Measurements from ENCODE around the gene SLC16A2. TPM values are rescaled to one million over a fixed set of nuclear protein-coding genes. Genes with fewer than 3 reads are reported as not detected.

The SLC16A2 gene
- total RNA-seq (ENCODE audit: unreplicated experiment) = 32.4 TPM
- long read RNA-seq, partial matches to known transcripts = 0 of 3 reads
- long read RNA-seq, other reads (novel, unspliced or antisense) = 3 of 3 reads

DNA sequence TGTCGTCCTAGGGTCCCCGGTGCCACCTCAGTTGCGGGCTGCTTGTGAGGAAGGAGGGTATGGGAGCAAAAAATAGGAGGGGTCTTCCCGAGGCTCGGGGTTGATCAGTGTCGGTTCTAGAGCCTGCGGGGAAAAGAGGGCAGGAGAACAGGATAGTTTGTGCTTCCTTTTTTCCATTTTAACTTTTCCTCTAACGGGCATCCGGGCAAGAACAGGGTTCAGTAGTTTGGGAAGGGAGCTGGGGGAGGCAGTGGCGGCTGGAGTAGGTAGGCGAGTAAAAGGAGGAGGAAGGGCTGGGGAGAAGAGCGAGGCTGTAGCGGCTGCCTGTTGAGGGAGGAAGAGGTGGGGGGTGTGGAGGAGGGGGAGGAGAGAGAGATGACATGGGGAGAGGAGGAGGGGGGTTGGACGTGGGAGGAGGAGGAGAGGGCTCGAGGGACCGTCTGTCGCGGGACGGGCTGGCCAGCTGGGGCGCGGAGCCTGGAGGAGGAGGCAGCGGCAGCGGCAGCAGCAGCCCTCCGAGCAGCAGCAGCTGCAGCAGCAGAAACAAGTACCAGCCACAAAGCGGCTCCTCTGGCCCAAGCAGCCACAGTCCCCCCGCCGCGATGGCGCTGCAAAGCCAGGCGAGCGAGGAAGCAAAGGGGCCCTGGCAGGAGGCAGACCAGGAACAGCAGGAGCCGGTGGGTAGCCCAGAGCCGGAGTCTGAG, at the start of gene SLC16A2:
TSS of gene SLC16A2 (plus strand) at position 458 of the 704 bp plus-strand sequence. CDS start at position 603, 145 bp downstream.
- Mint-ChIP-seq H3K4me1 (ENCODE audit: unreplicated experiment) (no peaks in the 10 kb centered on the region), H3K4me3 (ENCODE audit: unreplicated experiment) (peak within 1 kb of the TSS; percentile 89), H3K27ac (ENCODE audit: unreplicated experiment) (peak within 1 kb of the TSS; percentile 24), H3K27me3 (ENCODE audit: unreplicated experiment) (no peaks in the 10 kb centered on the region), H3K9me3 (ENCODE audit: unreplicated experiment) (no peaks in the 10 kb centered on the region), H3K36me3 (ENCODE audit: low read depth, unreplicated experiment) (no peaks in the 10 kb centered on the region)
- DNase-seq (ENCODE audit: low spot score) = peak; percentile 52
- TF ChIP-seq, protein P1, sequence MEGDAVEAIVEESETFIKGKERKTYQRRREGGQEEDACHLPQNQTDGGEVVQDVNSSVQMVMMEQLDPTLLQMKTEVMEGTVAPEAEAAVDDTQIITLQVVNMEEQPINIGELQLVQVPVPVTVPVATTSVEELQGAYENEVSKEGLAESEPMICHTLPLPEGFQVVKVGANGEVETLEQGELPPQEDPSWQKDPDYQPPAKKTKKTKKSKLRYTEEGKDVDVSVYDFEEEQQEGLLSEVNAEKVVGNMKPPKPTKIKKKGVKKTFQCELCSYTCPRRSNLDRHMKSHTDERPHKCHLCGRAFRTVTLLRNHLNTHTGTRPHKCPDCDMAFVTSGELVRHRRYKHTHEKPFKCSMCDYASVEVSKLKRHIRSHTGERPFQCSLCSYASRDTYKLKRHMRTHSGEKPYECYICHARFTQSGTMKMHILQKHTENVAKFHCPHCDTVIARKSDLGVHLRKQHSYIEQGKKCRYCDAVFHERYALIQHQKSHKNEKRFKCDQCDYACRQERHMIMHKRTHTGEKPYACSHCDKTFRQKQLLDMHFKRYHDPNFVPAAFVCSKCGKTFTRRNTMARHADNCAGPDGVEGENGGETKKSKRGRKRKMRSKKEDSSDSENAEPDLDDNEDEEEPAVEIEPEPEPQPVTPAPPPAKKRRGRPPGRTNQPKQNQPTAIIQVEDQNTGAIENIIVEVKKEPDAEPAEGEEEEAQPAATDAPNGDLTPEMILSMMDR (IDR thresholded peaks at IDR 0.05; ENCODE audit: unreplicated experiment) = no peak

DNA sequence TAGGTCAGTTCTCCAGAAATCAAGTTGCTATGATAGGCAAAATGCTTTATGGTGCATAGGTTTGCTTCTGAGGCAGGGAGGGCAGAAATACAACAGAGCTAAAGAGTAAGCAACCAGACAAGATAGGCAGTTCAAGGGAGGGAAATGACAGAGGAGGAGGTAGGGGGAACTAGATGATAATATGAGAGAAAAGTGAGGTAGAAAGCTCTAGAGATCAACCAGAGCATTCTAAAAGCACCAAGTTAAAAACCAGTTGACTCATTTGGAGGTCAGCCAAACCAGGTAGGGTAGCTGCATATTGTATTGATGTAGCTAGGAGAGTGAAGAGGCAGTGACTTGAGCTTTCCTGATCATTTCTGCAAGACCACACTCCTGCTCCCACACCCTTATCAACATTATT, 49.0 kb upstream of the SLC16A2 start:
- no peaks in the 10 kb centered on the region for H3K4me1 Mint-ChIP-seq (ENCODE audit: unreplicated experiment)
- H3K9me3 Mint-ChIP-seq (ENCODE audit: unreplicated experiment) = no peaks in the 10 kb centered on the region
- H3K27ac Mint-ChIP-seq (ENCODE audit: unreplicated experiment) = no peak overlapping the region
- no peak for DNase-seq (ENCODE audit: low spot score)
- H3K4me3 Mint-ChIP-seq (ENCODE audit: unreplicated experiment) = no peak overlapping the region
- H3K36me3 Mint-ChIP-seq (ENCODE audit: low read depth, unreplicated experiment) = no peaks in the 10 kb centered on the region
- H3K27me3 Mint-ChIP-seq (ENCODE audit: unreplicated experiment) = no peaks in the 10 kb centered on the region
- TF ChIP-seq, protein P1 (IDR thresholded peaks at IDR 0.05; ENCODE audit: unreplicated experiment) = no peak

DNA sequence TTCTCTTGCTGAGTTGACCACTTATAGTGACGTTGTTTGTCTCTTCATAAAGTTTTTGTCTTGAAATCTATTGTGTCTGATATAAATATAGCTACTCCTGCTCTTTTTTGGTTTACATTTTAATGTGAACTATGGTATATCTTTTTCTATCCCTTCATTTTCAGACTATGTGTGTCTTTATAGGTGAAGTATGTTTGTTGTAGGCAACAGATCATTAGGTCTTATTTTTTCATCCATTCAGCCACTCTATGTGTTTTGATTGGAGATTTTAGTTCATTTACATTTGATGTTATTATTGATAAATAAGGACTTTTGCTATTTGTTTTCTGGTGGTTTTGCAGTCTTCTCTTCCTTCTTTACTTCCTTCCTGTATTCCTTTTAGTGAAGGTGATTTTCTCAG, 44.0 kb upstream of the SLC16A2 start:
- DNase-seq (ENCODE audit: low spot score) = no peak
- Mint-ChIP-seq H3K27ac (ENCODE audit: unreplicated experiment) (no peak overlapping the region), H3K27me3 (ENCODE audit: unreplicated experiment) (no peaks in the 10 kb centered on the region), H3K4me3 (ENCODE audit: unreplicated experiment) (no peak overlapping the region), H3K4me1 (ENCODE audit: unreplicated experiment) (no peaks in the 10 kb centered on the region), H3K36me3 (ENCODE audit: low read depth, unreplicated experiment) (no peaks in the 10 kb centered on the region), H3K9me3 (ENCODE audit: unreplicated experiment) (no peaks in the 10 kb centered on the region)
- TF ChIP-seq, protein P1 (IDR thresholded peaks at IDR 0.05; ENCODE audit: unreplicated experiment) = no peak

DNA sequence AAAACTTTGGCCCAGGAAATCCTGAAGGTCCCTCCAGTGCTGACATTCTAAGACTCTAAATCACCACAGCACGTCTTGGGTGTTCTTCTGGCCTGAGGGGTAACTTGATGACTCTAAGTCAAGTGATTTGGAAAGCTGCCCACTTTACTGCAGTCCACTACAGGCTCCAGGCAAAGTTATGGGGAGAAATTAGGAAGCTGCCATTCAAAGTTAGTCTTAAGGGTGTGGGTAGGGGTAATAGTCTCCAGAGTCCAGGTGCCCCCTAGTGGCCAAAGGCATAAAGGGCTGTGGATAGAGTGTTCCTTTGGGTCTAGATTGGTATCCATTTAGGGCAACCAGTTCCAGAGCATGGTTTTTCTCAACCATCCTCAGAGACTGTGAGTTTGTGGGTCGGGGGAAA, 38.7 kb upstream of the SLC16A2 start:
- Mint-ChIP-seq H3K9me3 (ENCODE audit: unreplicated experiment) (no peaks in the 10 kb centered on the region), H3K36me3 (ENCODE audit: low read depth, unreplicated experiment) (no peaks in the 10 kb centered on the region), H3K4me1 (ENCODE audit: unreplicated experiment) (peaks cover 4% of the 10 kb centered on the region), H3K27me3 (ENCODE audit: unreplicated experiment) (no peaks in the 10 kb centered on the region), H3K27ac (ENCODE audit: unreplicated experiment) (no peak overlapping the region), H3K4me3 (ENCODE audit: unreplicated experiment) (no peak overlapping the region)
- TF ChIP-seq, protein P1 (IDR thresholded peaks at IDR 0.05; ENCODE audit: unreplicated experiment) = peak; percentile 64
- peak; percentile 60 for DNase-seq (ENCODE audit: low spot score)

DNA sequence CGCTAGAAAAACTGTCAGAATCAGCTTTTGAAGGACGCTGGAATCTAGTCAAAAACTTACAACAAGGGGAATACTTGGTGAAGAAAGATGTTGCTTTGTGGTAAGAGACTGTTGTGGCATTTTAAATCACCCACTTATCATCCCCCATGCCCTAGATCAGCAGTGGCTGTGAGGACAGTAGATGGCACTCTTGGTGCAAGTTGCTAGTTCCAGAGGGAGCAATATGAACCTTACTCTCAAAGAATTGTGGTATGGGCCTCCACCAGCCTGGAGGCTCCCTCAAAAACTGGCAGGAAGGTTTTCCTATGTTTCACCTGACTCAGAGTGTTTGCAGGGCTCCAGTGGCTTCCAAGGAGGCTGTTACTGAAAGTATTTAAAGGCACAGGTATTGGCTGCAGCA, 37.7 kb upstream of the SLC16A2 start:
- Mint-ChIP-seq H3K27me3 (ENCODE audit: unreplicated experiment) (no peaks in the 10 kb centered on the region), H3K4me3 (ENCODE audit: unreplicated experiment) (no peak overlapping the region), H3K36me3 (ENCODE audit: low read depth, unreplicated experiment) (no peaks in the 10 kb centered on the region), H3K27ac (ENCODE audit: unreplicated experiment) (no peak overlapping the region), H3K4me1 (ENCODE audit: unreplicated experiment) (peaks cover 4% of the 10 kb centered on the region), H3K9me3 (ENCODE audit: unreplicated experiment) (no peaks in the 10 kb centered on the region)
- peak; percentile 32 for DNase-seq (ENCODE audit: low spot score)
- TF ChIP-seq, protein P1 (IDR thresholded peaks at IDR 0.05; ENCODE audit: unreplicated experiment) = no peak

All from endothelial cell (in vitro differentiated cells).